Fibroblast of villous mesenchyme (primary cell): ENCODE data around the gene LYSMD4. TPM values are rescaled to one million over a fixed set of nuclear protein-coding genes. Genes with fewer than 3 reads are reported as not detected.

Experiments
- DNase-seq: peaks from one replicate; pipeline ENCODE4 v3.0.0-alpha.2; 2010; ENCODE audit warnings: low read depth
- H3K4me3 ChIP-seq: 2 replicates; pipeline ENCODE4 v1.5.1; 2011; ENCODE audit warnings: low read depth, mild to moderate bottlenecking, low read length
- total RNA-seq: library from RNA; depleted of rRNA; stranded (reverse); fragments of >200 nt; gene quantifications from 2 replicates; pipeline ENCODE4 v1.2.3, GENCODE V29; 2012
- TF ChIP-seq, protein P1 (sequence below): IDR thresholded peaks from 2 replicates; pipeline ENCODE4 v1.5.1; 2012; ENCODE audit warnings: low read depth, mild to moderate bottlenecking, low read length; ENCODE audit not compliant: insufficient read depth

The LYSMD4 gene
- total RNA-seq, 1 donor: 7.8 TPM

DNA sequence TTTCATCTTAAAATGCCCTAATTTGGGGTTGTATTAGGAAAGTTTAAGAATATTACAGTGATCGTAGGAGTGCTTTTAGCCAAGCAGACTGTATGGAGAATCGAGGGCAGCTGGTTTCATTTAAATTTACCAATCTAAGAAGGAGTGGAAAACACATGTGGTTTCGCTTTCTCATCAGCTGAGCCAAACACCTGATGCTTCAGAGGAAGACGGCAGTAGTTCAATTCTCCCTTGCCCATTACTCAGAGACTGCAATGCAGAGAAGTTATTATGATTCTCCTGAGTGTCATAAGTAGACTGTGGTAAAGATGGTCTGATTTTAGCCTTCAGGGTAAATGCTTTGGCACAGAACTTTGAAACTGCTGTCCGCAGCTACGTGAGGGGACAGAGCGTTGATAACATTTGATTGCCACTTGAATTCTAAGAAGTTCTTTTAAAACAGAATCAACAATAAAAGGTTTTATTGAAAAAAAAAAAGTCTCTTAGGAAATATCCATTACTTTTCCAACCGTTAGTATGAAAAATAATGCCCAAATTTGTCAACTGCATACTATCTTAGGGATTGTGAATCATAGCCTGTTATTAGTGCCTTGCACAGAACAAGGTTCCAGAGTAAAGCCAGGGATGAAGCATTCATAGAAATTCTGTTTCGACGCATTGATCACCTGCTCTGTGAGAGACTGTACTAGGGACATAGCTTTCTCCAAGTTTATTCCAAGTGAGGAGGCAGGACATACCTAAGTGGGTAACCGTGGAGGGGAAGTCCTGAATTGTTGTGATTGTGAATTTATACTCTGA lies 25.6 kb downstream of the LYSMD4 start:
- DNase-seq: peak; percentile 67
- H3K4me3 ChIP-seq: no peak overlapping the region
- TF ChIP-seq, protein P1, sequence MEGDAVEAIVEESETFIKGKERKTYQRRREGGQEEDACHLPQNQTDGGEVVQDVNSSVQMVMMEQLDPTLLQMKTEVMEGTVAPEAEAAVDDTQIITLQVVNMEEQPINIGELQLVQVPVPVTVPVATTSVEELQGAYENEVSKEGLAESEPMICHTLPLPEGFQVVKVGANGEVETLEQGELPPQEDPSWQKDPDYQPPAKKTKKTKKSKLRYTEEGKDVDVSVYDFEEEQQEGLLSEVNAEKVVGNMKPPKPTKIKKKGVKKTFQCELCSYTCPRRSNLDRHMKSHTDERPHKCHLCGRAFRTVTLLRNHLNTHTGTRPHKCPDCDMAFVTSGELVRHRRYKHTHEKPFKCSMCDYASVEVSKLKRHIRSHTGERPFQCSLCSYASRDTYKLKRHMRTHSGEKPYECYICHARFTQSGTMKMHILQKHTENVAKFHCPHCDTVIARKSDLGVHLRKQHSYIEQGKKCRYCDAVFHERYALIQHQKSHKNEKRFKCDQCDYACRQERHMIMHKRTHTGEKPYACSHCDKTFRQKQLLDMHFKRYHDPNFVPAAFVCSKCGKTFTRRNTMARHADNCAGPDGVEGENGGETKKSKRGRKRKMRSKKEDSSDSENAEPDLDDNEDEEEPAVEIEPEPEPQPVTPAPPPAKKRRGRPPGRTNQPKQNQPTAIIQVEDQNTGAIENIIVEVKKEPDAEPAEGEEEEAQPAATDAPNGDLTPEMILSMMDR: no peak

DNA sequence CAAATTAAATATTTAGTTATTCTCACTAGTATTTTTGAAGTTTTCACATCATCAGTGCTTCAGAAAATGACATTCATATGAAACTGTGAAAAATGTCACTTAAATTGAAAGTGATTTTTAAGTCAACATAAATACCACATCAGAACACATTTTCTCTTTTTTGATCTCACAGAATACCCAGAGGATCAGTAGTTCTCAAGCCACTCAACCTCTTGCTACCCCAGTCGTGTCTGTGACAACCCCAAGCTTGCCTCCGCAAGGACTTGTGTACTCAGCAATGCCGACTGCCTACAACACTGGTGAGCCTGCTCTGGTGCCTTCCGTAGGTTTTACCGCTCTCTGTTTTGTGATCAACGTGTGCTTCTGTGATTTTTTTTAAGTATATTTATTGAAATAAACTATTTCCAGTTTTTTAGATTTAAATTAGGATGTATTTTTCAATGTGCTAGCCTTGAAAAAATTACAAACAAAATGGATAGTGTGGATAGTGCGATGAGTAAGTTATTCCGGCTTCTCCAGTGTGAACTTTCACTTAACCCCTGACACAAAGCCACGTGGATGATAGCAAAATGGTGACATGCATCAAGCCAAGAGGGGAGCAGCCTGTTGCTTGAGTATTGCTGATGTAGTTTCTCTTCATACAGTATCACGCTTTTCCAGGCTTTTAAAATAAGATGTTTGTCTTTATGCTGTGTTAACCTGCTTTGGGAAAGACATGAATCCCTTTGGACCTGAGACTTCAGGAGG lies 26.5 kb downstream of the LYSMD4 start:
- H3K4me3 ChIP-seq: no peak overlapping the region
- no peak for DNase-seq
- TF ChIP-seq, protein P1: no peak

DNA sequence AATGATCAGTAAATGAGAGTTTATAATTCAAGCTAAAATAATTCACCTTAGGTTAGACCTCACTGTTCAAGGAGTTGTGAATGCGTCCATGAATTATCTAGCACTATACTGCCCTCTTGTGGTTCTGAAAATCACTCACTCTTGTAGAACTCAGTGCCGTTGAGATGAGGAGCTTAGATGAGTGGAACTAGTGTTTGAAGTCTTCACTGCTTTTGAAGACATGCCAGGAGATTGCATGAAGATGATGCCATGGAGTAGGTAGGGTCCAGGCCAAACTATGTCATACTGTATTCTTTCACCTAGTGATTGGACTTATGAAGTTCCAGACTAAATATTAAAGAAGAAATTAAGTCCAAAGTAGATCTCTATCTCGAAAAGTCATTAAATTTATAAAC lies 28.8 kb downstream of the LYSMD4 start:
- TF ChIP-seq, protein P1: peak; percentile 77
- H3K4me3 ChIP-seq: no peak overlapping the region
- peak; percentile 89 for DNase-seq

DNA sequence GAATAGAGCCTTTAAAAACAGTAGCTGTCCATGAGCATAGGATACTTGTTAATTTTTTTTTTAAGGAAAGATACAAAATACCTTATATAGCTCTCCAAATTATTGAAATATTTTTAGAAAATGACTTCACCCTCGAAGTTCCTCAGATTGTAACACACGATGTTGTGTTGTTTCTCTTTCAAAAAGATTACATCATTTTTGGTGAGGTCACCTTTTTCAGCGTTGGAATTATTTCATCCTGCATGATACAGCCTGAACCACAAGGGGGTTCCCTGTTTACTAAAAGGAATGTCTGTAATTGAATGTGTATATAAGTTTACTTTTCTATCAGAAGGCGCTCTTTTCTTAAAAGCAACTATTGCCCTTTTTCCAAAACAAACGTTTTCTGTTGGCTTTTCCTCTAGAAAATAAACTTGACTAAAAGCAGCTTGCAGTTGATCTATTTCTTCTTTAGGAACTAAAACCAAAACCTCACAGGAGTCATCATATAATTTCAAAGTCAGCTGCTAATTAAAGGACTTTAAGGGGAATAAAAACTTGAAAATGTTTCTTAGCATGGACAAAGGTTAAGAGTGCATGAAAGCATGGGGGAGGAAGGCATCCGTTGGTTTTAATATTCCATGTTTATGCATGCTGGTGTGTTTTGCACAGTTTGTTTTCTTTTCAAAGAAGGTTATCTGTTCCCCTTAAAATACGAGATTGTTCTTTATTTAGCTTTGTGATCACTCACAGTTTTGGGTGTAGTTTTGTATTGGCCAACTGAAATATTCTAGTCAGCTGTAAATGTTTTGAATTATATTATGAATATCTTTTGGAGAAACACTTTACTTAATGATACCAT lies 29.4 kb downstream of the LYSMD4 start:
- peak; percentile 93 for DNase-seq
- peak overlapping the region; percentile 13 for H3K4me3 ChIP-seq
- TF ChIP-seq, protein P1: peak; percentile 64

DNA sequence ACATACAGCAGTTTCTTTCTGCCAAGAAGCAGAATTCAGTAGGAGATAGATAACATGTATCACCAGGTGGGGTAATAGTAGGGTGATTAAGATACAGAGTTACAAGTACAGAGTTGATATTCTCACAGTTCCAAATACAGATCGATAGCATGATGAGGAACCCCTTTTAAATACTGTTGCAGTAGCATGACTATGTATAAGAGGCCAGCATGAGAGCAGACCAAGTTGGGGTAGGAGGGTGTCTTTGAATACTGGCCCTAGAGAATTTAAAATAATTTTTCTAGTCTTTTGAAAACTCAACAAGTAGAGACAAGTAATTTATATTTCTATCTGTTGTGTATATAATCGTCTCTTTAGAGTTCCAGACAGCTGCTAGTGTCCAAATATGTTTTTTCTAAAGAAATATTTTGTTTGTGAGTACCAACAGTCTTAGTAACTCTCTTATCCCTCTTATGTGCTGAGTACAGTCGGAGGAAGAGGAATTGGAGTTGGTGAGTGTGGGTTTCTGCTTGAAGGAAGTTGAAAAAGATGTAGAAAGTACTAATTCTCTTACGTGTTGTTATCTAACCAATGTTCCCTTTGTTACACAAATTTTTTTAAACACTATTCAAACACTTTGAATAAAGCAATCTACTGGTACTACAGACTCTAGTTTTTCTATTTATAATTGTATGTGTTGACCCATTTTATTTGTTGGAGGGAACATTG lies 30.2 kb downstream of the LYSMD4 start:
- peak overlapping the region; percentile 13 for H3K4me3 ChIP-seq
- TF ChIP-seq, protein P1: no peak
- peak; percentile 34 for DNase-seq

DNA sequence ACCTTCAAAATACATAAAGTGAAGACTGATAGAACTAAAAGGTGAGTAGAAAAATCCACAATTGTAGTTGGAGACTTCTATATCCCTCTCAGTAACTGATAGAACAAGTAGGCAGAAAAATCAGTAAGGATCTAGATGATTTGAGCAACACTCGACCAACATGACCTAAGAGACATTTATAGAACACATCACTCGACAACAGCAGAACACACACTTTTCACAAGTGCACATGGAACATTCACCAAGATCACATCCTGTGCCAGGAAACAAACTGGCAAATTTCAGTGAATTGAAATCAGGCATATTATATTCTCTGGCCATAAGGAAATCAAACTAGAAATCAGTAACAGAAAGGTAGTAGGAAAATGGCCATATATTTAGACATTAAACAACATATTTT lies 37.1 kb downstream of the LYSMD4 start:
- TF ChIP-seq, protein P1: no peak

More for the DNA sequence above, 37.1 kb downstream of the LYSMD4 start:
- no peak for DNase-seq
- H3K4me3 ChIP-seq: no peak overlapping the region
